HG02970 (cell line): ENCODE measurements around the gene MALRD1.
"Not testable (repeated sequence)": the region's sequence is repeated elsewhere in the genome, so short reads cannot be mapped to it uniquely, and the experiment has no call there.

Experiments
- ATAC-seq: cut with Tn5 transposase; IDR thresholded peaks from one replicate; pipeline ENCODE4 v1.9.1; 2021; ENCODE audit warnings: mild to moderate bottlenecking, moderate library complexity, moderate number of reproducible peaks; ENCODE audit not compliant: unreplicated experiment, low FRiP score

Gene MALRD1

GRCh38 chr10:19745672-19746071 lies 697.1 kb downstream of the MALRD1 start:
- ATAC-seq = no peak

GRCh38 chr10:19749185-19749729 lies 700.7 kb downstream of the MALRD1 start:
- no peak for ATAC-seq

- ATAC-seq = no peak
Observed at GRCh38 chr10:19750972-19751371, 702.4 kb downstream of the MALRD1 start.

GRCh38 chr10:19756919-19757318 lies 708.3 kb downstream of the MALRD1 start:
- no peak for ATAC-seq

- no peak for ATAC-seq
Observed at GRCh38 chr10:19762026-19762425, 713.4 kb downstream of the MALRD1 start.

GRCh38 chr10:19764111-19764510 lies 715.5 kb downstream of the MALRD1 start:
- no peak for ATAC-seq

GRCh38 chr10:19767876-19768275 lies 719.3 kb downstream of the MALRD1 start:
- no peak for ATAC-seq

GRCh38 chr10:19769826-19770225 lies 721.2 kb downstream of the MALRD1 start:
- ATAC-seq = not testable (repeated sequence)

GRCh38 chr10:19772972-19773371 lies 724.4 kb downstream of the MALRD1 start:
- ATAC-seq = no peak

- no peak for ATAC-seq
Observed at GRCh38 chr10:19775296-19775695, 726.7 kb downstream of the MALRD1 start.

GRCh38 chr10:19777806-19778205 lies 729.2 kb downstream of the MALRD1 start:
- no peak for ATAC-seq

- no peak for ATAC-seq
Observed at GRCh38 chr10:19778996-19779395, 730.4 kb downstream of the MALRD1 start.

GRCh38 chr10:19782430-19783089 lies 734.0 kb downstream of the MALRD1 start:
- no peak for ATAC-seq

GRCh38 chr10:19783721-19784120 lies 735.1 kb downstream of the MALRD1 start:
- no peak for ATAC-seq
